AG04450 (cell line): ENCODE data around the gene TPH2. TPM values are rescaled to one million over a fixed set of nuclear protein-coding genes. Genes with fewer than 3 reads are reported as not detected.

Experiments
- CTCF ChIA-PET: fragments of 300-600, 350-600 bp; formaldehyde crosslinking; extraction: SDS; loops from one replicate; lab custom pipeline; 2022; ENCODE audit warnings: antibody characterized with exemption, inconsistent platforms; lab: Charles Lee
- POLR2A ChIA-PET: fragments of 350-600 bp; formaldehyde crosslinking; extraction: SDS; loops from one replicate; lab custom pipeline; 2021; ENCODE audit warnings: antibody characterized with exemption, inconsistent platforms; lab: Yijun Ruan, JAX
- DNase-seq: peaks from one replicate; pipeline ENCODE4 v3.0.0-alpha.2; 2011; ENCODE audit warnings: low read depth, low spot score
- H3K27ac ChIP-seq: one replicate; pipeline ENCODE4 v1.5.1; 2012; ENCODE audit warnings: low read depth, low read length, control low read depth
- H3K27me3 ChIP-seq: one replicate; pipeline ENCODE4 v1.6.0; 2012; ENCODE audit warnings: low read length; ENCODE audit not compliant: control insufficient read depth, insufficient read depth
- H3K4me3 ChIP-seq: 2 replicates; pipeline ENCODE4 v1.5.1; 2011; ENCODE audit warnings: mild to moderate bottlenecking, low read depth, low read length, control low read depth
- H3K9me3 ChIP-seq: 2 replicates; pipeline ENCODE4 v1.5.1; 2012; ENCODE audit warnings: low read length; ENCODE audit not compliant: control insufficient read depth, insufficient read depth
- polyA plus RNA-seq: library from polyadenylated mRNA; depleted of rRNA; stranded (reverse); fragments of >200 nt; gene quantifications from 2 replicates; pipeline ENCODE4 v1.2.3, GENCODE V29; 2011
- TF ChIP-seq, protein P1 (sequence below): IDR thresholded peaks from 2 replicates; pipeline ENCODE4 v1.5.1; 2011; ENCODE audit warnings: low read depth, low read length, control low read depth, inconsistent platforms

TPH2 gene
- polyA plus RNA-seq, 1 experiment: 0.04 TPM

DNA sequence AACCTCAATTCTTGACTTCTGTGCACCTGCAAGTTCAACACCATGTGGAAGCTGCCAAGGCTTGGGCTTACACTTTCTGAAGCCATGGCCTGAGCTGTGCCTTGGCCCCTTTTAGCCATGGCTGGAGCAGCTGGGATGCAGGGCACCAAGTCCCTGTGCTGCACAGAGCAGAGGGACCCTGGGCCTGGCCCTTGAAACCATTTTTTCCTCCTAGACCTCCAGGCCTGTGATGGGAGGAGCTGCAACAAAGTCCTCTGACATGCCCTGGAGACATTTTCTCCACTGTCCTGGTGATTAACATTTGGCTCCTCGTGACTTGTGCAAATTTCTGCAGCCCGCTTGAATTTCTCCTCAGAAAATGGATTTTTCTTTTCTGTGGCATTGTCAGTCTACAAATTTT is 132.4 kb downstream of the TPH2 start:
- TF ChIP-seq, protein P1, sequence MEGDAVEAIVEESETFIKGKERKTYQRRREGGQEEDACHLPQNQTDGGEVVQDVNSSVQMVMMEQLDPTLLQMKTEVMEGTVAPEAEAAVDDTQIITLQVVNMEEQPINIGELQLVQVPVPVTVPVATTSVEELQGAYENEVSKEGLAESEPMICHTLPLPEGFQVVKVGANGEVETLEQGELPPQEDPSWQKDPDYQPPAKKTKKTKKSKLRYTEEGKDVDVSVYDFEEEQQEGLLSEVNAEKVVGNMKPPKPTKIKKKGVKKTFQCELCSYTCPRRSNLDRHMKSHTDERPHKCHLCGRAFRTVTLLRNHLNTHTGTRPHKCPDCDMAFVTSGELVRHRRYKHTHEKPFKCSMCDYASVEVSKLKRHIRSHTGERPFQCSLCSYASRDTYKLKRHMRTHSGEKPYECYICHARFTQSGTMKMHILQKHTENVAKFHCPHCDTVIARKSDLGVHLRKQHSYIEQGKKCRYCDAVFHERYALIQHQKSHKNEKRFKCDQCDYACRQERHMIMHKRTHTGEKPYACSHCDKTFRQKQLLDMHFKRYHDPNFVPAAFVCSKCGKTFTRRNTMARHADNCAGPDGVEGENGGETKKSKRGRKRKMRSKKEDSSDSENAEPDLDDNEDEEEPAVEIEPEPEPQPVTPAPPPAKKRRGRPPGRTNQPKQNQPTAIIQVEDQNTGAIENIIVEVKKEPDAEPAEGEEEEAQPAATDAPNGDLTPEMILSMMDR: no peak
- POLR2A ChIA-PET: no interaction called here
- CTCF ChIA-PET: no interaction called here

DNA sequence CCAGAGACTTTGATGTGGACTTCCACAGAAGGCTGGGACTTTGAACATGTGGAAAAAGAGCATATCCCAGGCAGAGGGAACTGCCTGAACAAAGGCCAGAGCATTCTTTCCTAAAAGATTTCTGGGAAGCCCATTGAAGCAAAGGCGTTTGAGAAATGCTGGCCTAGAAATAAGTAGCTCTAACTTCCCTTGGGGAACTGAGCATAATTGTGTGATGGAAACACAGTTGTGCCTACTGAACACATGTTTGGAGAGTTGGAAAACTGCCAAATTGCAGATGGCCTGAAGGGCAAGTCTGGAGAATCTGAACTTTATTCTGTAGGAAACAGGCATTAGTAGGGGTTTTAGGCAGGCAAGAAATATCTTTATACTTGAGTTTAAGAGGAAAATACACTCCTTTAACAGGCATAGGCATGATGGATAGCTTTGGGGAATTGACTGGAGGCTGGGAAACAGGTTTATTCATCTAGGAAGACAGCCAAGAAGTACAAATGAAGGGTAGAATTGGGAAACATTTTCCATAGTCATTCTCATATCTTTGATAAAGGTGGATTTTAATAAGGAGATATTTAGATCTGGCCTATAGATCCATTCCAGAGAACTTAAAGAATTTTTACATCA is 134.1 kb downstream of the TPH2 start:
- TF ChIP-seq, protein P1: no peak
- CTCF ChIA-PET: no interaction called here

More for the DNA sequence above, 132.4 kb downstream of the TPH2 start:
- Histone ChIP-seq H3K27me3 (no peaks in the 10 kb centered on the region), H3K4me3 (no peak overlapping the region), H3K9me3 (peaks cover 4% of the 10 kb centered on the region), H3K27ac (no peak overlapping the region)
- no peak for DNase-seq

DNA sequence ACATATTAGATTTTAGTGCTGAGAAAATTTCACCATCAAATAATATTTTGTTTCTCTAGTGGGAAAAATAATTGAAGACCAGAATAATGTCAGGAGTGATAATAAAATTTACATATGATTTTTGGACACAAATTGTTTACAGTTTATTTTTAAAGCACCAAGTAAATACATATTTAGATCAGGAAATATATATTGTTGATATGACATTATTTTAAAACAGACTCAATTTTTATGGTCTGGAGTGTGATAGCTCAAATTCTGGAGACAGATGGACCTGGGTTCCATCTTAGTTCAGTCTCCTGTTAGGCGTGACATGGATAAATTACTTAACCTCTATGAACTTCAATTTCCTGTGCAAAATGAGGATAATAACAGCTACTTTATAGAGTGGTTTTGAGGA is 135.4 kb downstream of the TPH2 start:
- TF ChIP-seq, protein P1: no peak
- POLR2A ChIA-PET: no interaction called here
- H3K27ac ChIP-seq: no peak overlapping the region
- H3K9me3 ChIP-seq: peaks cover 4% of the 10 kb centered on the region
- DNase-seq: no peak
- H3K27me3 ChIP-seq: no peaks in the 10 kb centered on the region
- CTCF ChIA-PET: no interaction called here
- H3K4me3 ChIP-seq: no peak overlapping the region

More for the DNA sequence above, 134.1 kb downstream of the TPH2 start:
- Histone ChIP-seq H3K9me3 (peaks cover 4% of the 10 kb centered on the region), H3K27me3 (no peaks in the 10 kb centered on the region), H3K27ac (no peak overlapping the region), H3K4me3 (no peak overlapping the region)
- POLR2A ChIA-PET: no interaction called here
- DNase-seq: no peak

DNA sequence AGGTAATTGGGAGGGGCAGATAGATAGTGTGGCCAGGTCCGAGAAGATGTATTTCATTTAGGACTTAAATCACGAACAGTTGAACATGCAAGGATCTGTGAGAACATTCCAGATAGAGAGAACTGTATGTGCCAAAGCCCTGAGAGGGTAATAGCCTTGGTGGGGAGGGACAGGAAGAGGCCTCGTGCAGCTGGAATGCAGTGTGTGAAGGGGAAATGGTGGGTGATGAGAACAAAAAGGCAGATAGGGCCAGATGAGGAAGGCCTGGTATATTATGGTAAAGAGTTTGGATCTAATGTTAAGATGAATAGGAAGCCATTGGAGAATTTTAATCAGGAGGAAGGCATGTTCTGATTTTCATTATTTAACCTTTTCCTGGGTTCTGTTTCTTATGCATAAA is 136.3 kb downstream of the TPH2 start:
- H3K9me3 ChIP-seq: peaks cover 4% of the 10 kb centered on the region
- CTCF ChIA-PET: no interaction called here
- H3K4me3 ChIP-seq: no peak overlapping the region
- H3K27ac ChIP-seq: no peak overlapping the region
- no peaks in the 10 kb centered on the region for H3K27me3 ChIP-seq
- POLR2A ChIA-PET: no interaction called here
- TF ChIP-seq, protein P1: no peak
- DNase-seq: no peak

DNA sequence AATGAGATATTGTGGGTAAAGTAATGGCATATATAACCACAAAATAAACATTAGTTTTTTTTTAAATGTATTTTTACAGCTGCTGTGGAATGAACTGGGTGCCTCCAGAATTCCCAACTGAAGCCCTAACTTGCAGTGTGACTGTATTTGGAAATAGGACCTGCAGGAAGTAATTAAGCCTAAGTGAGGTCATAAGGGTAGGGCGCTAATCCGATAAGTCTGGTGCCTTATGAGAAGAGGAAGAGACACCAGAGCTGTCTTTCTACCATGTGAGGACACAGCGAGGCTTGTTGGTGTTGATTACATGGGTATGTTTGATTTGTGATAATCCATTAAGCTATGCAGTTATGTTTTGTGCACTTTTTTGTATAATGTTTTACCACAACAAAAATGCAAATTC is 136.8 kb downstream of the TPH2 start:
- Histone ChIP-seq H3K9me3 (peaks cover 4% of the 10 kb centered on the region), H3K27ac (no peak overlapping the region), H3K4me3 (no peak overlapping the region), H3K27me3 (no peaks in the 10 kb centered on the region)
- TF ChIP-seq, protein P1: no peak
- ChIA-PET CTCF (no interaction called here), POLR2A (no interaction called here)
- no peak for DNase-seq
